MM.1S (cell line): ENCODE results near the gene IDI2.
"Not testable (repeated sequence)": the region's sequence is repeated elsewhere in the genome, so short reads cannot be mapped to it uniquely, and the experiment has no call there.

Source experiments
- DNase-seq: peaks from one replicate; pipeline ENCODE4 v3.0.0-alpha.2; 2015
- H2AFZ ChIP-seq: fragments of 300-600 bp; sonication (generic); 2 replicates; pipeline ENCODE4 v1.6.0; 2016; ENCODE audit warnings: antibody characterized with exemption, low read length
- H3F3A ChIP-seq: fragments of 300-600 bp; sonication (generic); 2 replicates; pipeline ENCODE4 v1.6.1; 2016; ENCODE audit warnings: mild to moderate bottlenecking, antibody characterized with exemption, low read length, moderate library complexity, mixed read lengths; ENCODE audit not compliant: insufficient read depth
- H3K27ac ChIP-seq: fragments of 300-600 bp; sonication (generic); 2 replicates; pipeline ENCODE4 v1.5.1; 2016; ENCODE audit warnings: mild to moderate bottlenecking, low read length
- H3K27me3 ChIP-seq: fragments of 300-600 bp; sonication (generic); replicated peaks from 2 replicates; pipeline ENCODE4 v1.6.0; 2016; ENCODE audit warnings: low read length; ENCODE audit not compliant: insufficient read depth
- H3K36me3 ChIP-seq: fragments of 300-600 bp; sonication (generic); replicated peaks from 2 replicates; pipeline ENCODE4 v1.6.1; 2016; ENCODE audit warnings: mild to moderate bottlenecking, low read length, mixed read lengths; ENCODE audit not compliant: insufficient read depth
- H3K4me1 ChIP-seq: fragments of 300-600 bp; sonication (generic); 2 replicates; pipeline ENCODE4 v1.6.1; 2016; ENCODE audit warnings: low read length, mixed read lengths
- H3K4me2 ChIP-seq: fragments of 300-600 bp; sonication (generic); 2 replicates; pipeline ENCODE4 v1.6.0; 2016; ENCODE audit warnings: low read depth, low read length
- H3K4me3 ChIP-seq: fragments of 300-600 bp; sonication (generic); 2 replicates; pipeline ENCODE4 v1.5.1; 2016; ENCODE audit warnings: low read length, mixed read lengths
- H3K79me2 ChIP-seq: fragments of 300-600 bp; sonication (generic); 2 replicates; pipeline ENCODE4 v1.6.1; 2016; ENCODE audit warnings: mixed run types, low read length, mixed read lengths
- H3K9ac ChIP-seq: fragments of 300-600 bp; sonication (generic); 2 replicates; pipeline ENCODE4 v1.6.1; 2016; ENCODE audit warnings: low read length, mixed read lengths
- H3K9me2 ChIP-seq: fragments of 300-600 bp; sonication (generic); replicated peaks from 2 replicates; pipeline ENCODE4 v1.6.1; 2016; ENCODE audit warnings: mild to moderate bottlenecking, low read length, mixed read lengths; ENCODE audit not compliant: insufficient read depth
- H3K9me3 ChIP-seq: fragments of 300-600 bp; sonication (generic); replicated peaks from 2 replicates; pipeline ENCODE4 v1.6.1; 2016; ENCODE audit warnings: mild to moderate bottlenecking, low read length, mixed read lengths; ENCODE audit not compliant: insufficient read depth
- H4K20me1 ChIP-seq: fragments of 300-600 bp; sonication (generic); 2 replicates; pipeline ENCODE4 v1.6.1; 2016; ENCODE audit warnings: mild to moderate bottlenecking, low read length, moderate library complexity, mixed read lengths; ENCODE audit not compliant: insufficient read depth
- EZH2 ChIP-seq: fragments of 300-600 bp; sonication (generic); optimal IDR thresholded peaks from 2 replicates; pipeline ENCODE3; 2017; ENCODE audit warnings: low read depth, mild to moderate bottlenecking, antibody characterized with exemption, low read length, mixed read lengths
- EZH2phosphoT487 ChIP-seq: fragments of 300-600 bp; sonication (generic); IDR thresholded peaks from 2 replicates; pipeline ENCODE4 v1.6.1; 2018; ENCODE audit warnings: antibody characterized with exemption, low read length
- TF ChIP-seq, protein P1 (sequence below): fragments of 300-600 bp; sonication (generic); IDR thresholded peaks from 2 replicates; pipeline ENCODE4 v1.5.1; 2016; ENCODE audit warnings: antibody characterized with exemption, low read length, mixed read lengths

Gene IDI2

GRCh38 chr10:1011696-1012095 lies 14.0 kb downstream of the IDI2 start:
- Histone ChIP-seq H3K9me2 (no peaks in the 10 kb centered on the region), H3K4me2 (no peak overlapping the region), H3K9ac (no peak overlapping the region), H3K79me2 (peaks cover 4% of the 10 kb centered on the region; the same call in 1 of the 2 replicates), H3K27ac (no peak overlapping the region), H3K4me1 (no peaks in the 10 kb centered on the region), H4K20me1 (no peaks in the 10 kb centered on the region), H3K36me3 (peaks cover 12% of the 10 kb centered on the region), H3K27me3 (no peaks in the 10 kb centered on the region), H2AFZ (no peak overlapping the region), H3F3A (no peaks in the 10 kb centered on the region), H3K9me3 (no peaks in the 10 kb centered on the region), H3K4me3 (no peak overlapping the region)
- TF ChIP-seq, protein P1, sequence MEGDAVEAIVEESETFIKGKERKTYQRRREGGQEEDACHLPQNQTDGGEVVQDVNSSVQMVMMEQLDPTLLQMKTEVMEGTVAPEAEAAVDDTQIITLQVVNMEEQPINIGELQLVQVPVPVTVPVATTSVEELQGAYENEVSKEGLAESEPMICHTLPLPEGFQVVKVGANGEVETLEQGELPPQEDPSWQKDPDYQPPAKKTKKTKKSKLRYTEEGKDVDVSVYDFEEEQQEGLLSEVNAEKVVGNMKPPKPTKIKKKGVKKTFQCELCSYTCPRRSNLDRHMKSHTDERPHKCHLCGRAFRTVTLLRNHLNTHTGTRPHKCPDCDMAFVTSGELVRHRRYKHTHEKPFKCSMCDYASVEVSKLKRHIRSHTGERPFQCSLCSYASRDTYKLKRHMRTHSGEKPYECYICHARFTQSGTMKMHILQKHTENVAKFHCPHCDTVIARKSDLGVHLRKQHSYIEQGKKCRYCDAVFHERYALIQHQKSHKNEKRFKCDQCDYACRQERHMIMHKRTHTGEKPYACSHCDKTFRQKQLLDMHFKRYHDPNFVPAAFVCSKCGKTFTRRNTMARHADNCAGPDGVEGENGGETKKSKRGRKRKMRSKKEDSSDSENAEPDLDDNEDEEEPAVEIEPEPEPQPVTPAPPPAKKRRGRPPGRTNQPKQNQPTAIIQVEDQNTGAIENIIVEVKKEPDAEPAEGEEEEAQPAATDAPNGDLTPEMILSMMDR = no peak
- TF ChIP-seq EZH2phosphoT487 (no peak), EZH2 (no peak)
- DNase-seq = no peak

GRCh38 chr10:1010703-1011102 lies 15.0 kb downstream of the IDI2 start:
- DNase-seq = no peak
- Histone ChIP-seq H3K79me2 (peaks cover 11% of the 10 kb centered on the region; the same call in 1 of the 2 replicates), H3K4me3 (no peak overlapping the region), H3F3A (no peaks in the 10 kb centered on the region), H3K9me2 (no peaks in the 10 kb centered on the region), H3K27me3 (no peaks in the 10 kb centered on the region), H3K27ac (no peak overlapping the region), H3K36me3 (peaks cover 13% of the 10 kb centered on the region; the same call in 1 of the 2 replicates), H4K20me1 (no peaks in the 10 kb centered on the region), H3K4me2 (no peak overlapping the region), H3K4me1 (no peaks in the 10 kb centered on the region), H3K9me3 (no peaks in the 10 kb centered on the region), H3K9ac (no peak overlapping the region), H2AFZ (no peak overlapping the region)
- TF ChIP-seq EZH2phosphoT487 = no peak
- TF ChIP-seq, protein P1 = no peak
- no peak for TF ChIP-seq EZH2

DNA sequence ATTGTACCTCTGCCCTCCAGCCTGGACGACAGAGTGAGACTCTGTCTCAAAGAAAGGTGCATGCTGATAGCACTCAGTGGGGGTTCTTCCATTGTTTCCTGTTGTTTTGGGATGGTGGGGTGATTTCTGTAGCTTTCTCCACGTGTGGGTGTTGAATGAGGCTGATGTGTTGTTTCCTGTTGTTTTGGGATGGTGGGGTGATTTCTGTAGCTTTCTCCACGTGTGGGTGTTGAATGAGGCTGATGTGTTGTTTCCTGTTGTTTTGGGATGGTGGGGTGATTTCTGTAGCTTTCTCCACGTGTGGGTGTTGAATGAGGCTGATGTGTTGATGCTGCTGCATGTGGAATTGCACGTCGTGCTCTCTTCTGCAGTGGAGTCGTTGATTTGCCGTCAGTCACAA lies 15.7 kb downstream of the IDI2 start:
- H3K4me3 ChIP-seq, H3K27me3 ChIP-seq, DNase-seq, H3F3A ChIP-seq, H3K27ac ChIP-seq, H3K9me2 ChIP-seq, H2AFZ ChIP-seq, H3K4me1 ChIP-seq, H3K9ac ChIP-seq, H3K9me3 ChIP-seq, H4K20me1 ChIP-seq, H3K4me2 ChIP-seq: not testable (repeated sequence)
- Histone ChIP-seq H3K79me2 (peaks cover 13% of the 10 kb centered on the region; the same call in 1 of the 2 replicates), H3K36me3 (peaks cover 14% of the 10 kb centered on the region; the same call in 1 of the 2 replicates)

DNA sequence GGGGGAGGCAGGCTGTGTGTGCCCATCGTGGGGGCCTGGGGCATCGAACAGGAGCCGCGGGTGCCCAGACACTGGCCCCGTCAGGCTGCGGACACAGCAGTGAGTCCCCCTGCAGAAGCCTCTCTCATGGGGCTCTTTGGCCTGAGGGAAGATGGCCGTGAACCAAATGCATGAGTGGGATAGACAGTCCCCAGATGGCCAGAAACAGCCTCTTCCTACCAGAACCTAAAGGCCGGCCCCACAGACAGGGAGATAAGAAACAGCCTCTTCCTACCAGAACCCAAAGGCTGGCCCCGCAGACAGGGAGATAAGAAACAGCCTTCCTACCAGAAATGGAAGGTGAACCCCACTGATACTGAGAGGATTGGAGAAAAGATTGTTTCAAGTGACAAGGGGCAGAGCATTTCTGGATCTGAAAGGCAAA lies 16.6 kb downstream of the IDI2 start:
- Histone ChIP-seq H3K36me3 (peaks cover 19% of the 10 kb centered on the region), H3K4me1 (no peaks in the 10 kb centered on the region), H3K27me3 (no peaks in the 10 kb centered on the region), H3K9me3 (no peaks in the 10 kb centered on the region), H3K9me2 (no peaks in the 10 kb centered on the region), H3K9ac (no peak overlapping the region), H3K4me3 (no peak overlapping the region), H2AFZ (no peak overlapping the region), H3K79me2 (peaks cover 22% of the 10 kb centered on the region), H3K4me2 (no peak overlapping the region), H3F3A (no peaks in the 10 kb centered on the region), H4K20me1 (peaks cover 3% of the 10 kb centered on the region; the same call in 1 of the 2 replicates), H3K27ac (no peak overlapping the region)
- TF ChIP-seq, protein P1 = no peak
- no peak for TF ChIP-seq EZH2
- no peak for TF ChIP-seq EZH2phosphoT487
- DNase-seq = no peak
